GM23248 (cell line): ENCODE data around the gene SGPP1.

Source experiments
- EZH2 ChIP-seq: fragments of 200-600 bp; sonication (generic); IDR thresholded peaks from 2 replicates; pipeline ENCODE4 v1.6.1; 2018; ENCODE audit warnings: antibody characterized with exemption, mild to moderate bottlenecking; ENCODE audit not compliant: insufficient read depth, poor library complexity, severe bottlenecking
- EZH2phosphoT487 ChIP-seq: fragments of 200-600 bp; sonication (generic); IDR thresholded peaks from 2 replicates; pipeline ENCODE4 v1.6.1; 2018; ENCODE audit warnings: antibody characterized with exemption, moderate library complexity, mild to moderate bottlenecking, low read depth; ENCODE audit not compliant: insufficient read depth

DNA sequence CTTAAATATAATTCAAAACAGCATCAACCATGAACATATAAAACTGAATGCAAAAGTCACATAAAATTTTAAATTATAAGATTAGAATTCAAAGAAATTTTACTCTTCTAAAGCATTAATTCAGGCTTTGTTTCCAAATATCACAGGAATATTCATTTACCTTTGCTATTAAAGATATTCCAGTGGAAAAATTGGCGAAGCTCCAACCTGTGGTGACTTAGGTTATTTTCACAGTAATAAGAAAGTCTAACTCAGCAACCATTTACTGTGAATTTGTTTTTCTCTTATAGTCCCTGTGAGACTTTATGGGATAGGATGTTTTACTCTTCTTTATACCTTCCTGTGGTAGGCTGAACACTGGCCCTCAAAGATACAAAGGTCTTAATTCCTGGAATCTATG lies 89.4 kb downstream of the SGPP1 start:
- TF ChIP-seq EZH2 (no peak), EZH2phosphoT487 (no peak)
